Measurements from ENCODE around the gene POU6F2.
"Not testable (repeated sequence)": the region's sequence is repeated elsewhere in the genome, so short reads cannot be mapped to it uniquely, and the experiment has no call there.

Gene POU6F2

DNA sequence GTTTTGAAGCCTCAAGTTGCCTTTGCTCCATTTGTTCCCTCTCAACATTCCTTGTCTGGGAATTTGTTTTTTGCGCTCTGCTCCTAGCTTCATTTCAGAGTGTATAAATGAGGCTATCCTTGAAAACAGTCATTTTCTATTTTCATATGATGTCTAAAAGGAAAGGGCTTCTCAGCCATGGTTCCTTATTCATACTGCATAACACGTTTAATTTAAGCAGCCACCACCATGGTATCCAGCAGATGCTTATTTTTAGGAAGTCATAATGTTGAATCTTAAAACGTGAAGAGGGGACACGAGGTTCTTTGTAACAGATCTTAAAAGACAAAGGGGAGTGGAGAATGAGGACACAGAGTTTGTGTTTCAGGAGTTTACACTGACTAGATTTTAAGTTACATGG, 14.5 kb downstream of the POU6F2 start:
- no peak for DNase-seq (ENCODE audit: low read depth)

DNA sequence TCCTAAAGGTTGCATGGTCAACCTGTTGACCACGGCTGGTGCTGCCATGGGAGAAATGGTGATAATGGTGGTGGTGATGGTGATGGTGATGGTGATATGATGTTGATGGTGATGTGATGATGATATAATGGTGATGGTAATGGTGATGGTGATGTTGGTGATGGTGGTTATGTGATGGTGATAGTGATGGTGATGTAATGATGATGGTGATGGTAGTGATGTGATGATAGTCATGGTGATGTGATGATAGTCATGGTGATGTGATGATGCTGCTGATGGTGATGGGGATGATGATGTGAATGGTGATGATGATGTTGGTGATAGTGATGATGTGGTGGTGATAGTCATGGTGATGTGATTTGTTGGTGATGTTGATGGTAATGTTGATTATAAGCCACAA, 23.9 kb downstream of the POU6F2 start:
- no peak for DNase-seq (ENCODE audit: low read depth)

DNA sequence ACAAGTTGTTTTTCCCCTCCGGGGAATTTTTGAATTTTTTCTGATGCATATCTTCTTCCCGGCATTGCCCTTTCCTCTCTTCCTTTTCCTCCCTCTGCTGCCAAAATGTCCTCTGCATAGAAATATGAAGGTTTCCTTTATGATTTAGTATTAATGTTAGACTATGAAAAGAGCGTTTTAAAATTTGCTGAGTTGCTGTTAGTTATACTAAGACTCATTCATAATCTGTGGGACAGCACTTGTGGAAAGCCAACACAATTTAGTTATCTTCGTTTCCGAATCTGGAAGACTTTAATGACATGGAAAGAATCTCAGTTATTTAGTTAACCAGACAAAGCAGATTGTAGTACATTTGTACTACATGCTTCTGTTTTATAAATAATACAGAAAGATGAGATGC, 25.0 kb downstream of the POU6F2 start:
- DNase-seq (ENCODE audit: low read depth), result no peak

DNA sequence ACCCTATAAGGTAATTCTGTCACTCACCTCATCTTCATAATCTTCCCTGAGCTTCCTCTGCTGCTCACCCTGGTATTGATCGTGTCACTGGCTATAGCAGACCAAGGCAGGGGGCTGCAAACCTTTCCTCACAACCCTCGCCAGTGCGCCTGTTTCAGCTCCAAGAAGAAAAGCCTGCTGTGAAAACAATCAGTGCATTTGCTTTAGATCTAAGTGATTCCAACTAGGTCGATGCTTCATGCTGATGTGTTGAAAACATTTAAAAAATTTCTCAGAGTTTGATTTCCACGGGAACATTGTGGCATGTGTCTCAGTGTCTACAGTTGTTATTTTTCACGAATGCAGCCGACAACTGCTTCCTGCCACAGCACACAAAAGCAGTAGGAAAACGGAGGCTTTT, 27.3 kb downstream of the POU6F2 start:
- DNase-seq (ENCODE audit: low read depth), result no peak

DNA sequence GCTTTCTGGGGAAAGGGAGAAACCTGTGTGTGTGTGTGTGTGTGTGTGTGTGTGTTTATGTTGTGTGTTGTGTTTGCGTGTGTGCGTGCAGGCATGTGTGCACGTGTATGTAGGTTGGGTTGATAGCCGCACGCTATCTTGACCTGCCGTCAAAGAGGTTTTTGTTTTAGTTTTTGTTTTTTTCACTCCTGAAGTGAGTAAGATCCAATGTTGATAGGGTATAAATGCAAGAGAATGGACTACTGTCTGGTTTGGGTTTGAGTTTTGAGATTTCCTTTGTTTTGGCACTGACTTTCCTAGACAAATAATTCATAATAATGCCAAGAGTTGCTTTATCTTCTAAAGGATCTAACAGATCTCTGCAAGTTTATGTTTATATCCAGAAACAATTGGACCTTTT, 27.8 kb downstream of the POU6F2 start:
- DNase-seq (ENCODE audit: low read depth), result no peak

DNA sequence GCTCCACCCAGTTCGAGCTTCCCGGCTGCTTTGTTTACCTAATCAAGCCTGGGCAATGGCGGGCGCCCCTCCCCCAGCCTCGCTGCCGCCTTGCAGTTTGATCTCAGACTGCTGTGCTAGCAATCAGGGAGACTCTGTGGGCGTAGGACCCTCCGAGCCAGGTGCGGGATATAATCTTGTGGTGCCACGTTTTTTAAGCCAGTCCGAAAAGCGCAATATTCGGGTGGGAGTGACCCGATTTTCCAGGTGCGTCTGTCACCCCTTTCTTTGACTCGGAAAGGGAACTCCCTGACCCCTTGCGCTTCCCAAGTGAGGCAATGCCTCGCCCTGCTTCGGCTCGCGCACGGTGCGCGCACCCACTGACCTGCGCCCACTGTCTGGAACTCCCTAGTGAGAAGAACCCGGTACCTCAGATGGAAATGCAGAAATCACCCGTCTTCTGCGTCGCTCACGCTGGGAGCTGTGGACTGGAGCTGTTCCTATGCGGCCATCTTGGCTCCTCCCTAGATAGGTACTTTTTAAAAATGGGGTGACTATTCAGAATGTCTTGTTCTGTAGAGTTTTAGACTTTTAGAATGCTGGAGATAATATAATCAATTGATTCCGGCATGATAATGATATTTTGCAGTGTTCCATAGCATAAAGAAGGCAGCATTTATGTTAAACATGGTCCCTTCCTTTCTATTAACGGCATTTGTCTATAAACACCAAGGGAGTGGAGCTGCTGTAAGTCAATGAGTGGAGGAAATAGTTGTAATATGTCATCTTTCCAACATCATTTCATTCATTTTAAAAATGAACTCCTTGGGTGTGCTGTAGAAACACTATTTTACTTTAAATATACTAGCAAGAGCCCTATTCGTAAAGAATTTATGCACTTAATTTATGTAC, 35.6 kb downstream of the POU6F2 start:
- DNase-seq (ENCODE audit: low read depth), result not testable (repeated sequence)

DNA sequence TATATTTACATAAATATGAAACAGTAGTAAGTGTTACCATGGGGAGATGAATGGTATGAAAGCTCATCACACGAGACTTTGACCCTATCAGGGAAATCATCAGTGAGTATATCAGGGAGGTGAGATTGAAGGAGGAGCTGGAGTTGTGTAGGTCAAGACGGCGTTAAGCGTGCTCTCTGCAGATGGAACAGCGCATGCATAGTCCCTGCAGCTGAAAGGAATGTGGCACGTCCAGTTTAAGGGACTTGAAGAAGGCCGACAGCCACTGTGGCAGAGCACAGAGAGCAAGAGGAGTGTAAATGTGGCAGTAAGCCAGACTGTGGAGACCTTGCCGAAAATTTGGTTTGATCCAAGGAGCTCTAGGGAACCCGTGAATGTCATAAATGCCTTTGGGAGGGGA, 38.9 kb downstream of the POU6F2 start:
- DNase-seq (ENCODE audit: low read depth), result no peak

DNA sequence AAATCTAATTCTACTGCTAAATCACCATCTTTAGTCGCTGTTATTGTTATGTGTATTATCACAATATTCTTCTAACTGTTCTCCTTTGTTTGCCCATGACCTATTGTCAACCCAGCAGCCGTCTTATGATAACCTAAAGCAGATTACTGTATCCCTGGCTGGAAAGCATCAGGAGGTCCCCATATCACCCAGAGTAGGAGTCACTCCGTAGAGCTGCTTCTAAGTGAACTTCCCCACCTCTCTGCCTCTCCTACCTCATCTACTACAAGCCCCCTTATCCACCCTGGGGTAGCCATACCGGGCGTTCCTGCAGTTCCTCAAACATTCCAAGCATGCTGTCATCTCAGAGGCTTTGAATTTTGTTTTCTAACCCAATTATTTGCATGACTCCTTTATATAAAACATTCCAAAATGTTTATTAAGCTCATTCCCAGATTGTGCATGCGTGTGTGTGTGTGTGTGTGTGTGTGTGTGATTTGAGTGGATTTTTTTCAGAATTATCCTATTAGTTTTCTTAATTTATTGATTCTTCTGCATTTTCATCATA, 39.7 kb downstream of the POU6F2 start:
- no peak for DNase-seq (ENCODE audit: low read depth)

DNA sequence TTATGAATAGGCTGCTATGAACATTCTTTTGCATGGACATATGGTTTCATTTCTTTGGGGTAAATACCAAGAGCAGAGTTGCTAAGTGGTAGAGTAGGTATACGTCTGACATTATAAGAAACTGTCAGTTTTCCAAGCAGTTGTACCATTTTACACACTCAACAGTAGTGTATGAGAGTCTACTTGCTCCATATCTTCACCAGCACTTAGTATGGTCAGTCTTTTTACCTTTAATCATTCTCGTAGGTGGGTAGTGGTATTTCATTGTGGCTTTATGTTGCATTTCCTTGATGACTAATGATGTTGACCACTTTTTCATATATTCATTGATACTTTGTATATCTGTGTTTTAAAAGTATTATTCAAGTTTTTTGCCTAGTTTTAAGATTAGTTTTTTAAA, 45.1 kb downstream of the POU6F2 start:
- DNase-seq (ENCODE audit: low read depth), result no peak

DNA sequence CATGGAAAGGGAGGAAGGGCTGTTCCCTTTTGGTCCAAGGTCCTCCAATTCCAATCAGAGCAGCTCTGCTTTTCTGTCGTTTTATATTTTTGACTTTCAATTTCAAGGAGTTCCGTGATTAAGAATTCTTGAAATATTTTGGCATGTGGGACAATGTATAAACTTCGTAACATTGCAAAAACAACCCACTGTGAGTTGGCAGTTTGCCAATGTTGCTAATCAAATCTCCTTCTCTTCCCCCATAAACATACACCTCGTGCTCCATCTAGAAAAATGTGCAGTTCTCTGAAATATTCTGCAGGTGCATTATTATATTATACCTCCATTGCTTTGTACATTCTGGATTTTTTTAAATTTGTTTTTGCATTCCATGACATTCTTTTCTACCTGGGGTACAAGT, 49.8 kb downstream of the POU6F2 start:
- DNase-seq (ENCODE audit: low read depth), result no peak

DNA sequence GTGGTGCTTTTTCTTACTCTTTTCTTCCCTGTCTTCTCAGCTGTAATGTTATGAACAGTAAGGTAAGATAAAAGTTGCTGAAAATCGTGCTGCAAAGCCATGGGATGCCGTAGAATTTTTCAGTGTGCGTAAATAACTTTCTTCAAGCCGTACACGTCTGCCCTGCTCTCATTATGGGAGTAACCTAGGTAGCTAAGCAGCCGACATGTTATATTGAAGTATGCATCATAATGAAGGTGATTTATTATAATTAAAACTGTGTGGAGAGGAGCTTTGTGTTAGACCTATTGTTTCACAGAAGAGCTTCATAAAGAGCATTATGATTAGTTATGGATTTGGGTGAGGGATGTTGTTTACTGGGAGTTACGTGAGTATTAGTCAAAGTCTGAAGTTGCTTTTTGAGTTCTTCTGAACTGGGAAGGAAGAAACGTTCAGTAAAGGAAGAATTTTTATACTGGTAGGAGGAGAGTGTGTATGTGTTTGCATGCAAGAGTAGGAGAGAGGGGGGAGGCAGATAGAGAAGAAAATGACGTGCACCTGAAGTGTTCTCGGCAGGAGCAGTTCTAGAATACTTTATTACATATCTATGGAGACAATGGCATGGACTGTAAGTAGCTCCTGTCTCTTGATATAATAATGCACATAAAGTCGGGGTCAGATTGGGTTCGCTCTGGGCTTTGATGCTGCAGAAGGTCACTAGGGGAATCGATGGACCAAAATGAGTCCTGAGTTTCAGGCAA, 56.3 kb downstream of the POU6F2 start:
- DNase-seq (ENCODE audit: low read depth), result no peak

DNA sequence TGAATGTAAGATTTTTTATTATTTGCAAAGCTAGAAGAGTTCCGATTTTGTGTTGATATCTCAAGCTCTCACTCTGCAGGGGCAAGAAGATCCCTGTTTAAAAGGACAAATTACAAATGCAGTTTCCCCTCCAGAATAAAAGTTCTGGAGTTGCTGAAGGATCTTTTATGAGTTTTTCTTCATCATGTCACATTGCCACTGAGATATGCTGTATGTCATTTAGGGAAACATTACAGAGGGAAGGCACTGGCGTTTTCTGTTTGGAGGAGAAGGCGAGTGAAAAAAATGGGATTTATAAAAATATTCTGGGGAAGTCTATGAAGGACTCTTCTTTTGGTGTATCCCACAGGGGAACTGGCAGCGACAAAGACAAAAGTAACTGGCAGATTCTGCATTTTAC, 57.4 kb downstream of the POU6F2 start:
- DNase-seq (ENCODE audit: low read depth), result no peak

DNA sequence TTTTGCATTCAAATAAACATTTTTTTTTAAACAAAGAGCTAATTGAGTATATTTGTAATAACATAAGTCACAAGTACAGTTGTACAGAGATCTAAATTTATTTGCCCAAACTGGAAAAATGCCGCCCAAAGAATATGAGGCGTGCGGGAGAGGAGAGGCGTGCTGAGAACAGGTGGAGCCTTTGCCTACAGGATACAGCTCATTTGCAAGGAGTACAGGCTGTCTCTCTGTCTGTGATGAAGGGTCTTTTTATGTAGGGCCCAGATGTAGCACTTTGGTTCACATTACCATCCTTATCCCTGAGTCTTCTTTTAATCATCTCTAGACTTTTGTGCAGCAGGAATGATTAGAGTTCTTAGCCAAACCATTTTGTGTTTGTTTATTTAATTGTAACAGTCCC, 58.2 kb downstream of the POU6F2 start:
- DNase-seq (ENCODE audit: low read depth), result no peak

DNA sequence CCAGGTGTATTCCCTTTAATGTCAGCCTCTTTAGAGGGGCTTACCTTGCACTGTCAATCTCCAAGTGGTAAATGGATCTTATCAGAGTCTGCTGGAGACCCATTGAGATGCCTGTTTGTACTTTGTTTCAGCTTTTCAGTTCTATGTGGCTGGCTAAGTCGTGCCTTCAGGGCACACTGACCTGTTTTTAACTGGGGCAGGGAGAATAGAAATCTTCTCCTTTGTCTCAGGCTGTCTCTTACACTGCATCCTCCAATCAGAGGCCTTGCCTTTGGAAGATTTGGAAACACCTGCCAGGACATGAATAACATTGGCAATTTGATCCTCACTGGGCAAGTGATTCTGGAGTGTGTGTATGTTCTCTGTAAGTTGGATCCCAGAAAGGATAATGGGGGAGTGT, 65.0 kb downstream of the POU6F2 start:
- no peak for DNase-seq (ENCODE audit: low read depth)

DNA sequence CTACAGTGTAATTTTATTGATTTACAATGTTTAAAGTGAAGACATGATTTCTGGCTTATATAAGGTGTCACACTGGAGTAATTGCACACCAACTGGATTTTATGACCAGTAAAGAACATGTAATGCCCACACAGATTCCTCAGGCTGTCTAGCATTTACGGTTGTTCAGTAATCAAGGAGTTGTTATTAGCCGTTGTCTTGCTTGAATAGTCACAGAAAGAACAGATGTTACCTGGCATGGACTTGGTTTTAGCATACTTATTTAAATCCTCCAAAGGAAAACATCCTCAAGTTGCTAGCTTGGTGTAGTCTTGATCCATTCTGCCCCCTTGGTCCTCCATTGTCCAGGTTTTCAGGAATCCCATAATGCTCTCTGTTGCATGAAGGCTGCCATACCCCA, 65.8 kb downstream of the POU6F2 start:
- DNase-seq (ENCODE audit: low read depth), result no peak

DNA sequence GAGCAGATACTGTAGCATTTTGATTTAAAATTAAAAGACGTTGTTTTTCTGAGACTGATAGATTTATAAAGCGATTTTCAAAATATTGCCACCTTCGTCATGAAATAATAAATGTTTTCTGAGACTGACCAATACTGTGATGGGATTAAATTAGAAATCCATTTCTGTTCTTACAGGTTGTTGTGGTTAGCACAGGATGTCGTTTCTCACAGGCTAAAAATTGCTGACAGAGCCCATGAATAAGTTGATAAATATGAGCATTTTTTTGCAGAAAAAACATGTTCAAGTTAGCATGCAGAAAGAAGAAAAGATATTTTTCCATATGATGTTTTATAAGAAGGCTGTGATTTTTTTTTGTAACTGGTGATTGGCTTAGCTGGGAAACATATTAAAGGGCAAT, 66.8 kb downstream of the POU6F2 start:
- DNase-seq (ENCODE audit: low read depth), result no peak

DNA sequence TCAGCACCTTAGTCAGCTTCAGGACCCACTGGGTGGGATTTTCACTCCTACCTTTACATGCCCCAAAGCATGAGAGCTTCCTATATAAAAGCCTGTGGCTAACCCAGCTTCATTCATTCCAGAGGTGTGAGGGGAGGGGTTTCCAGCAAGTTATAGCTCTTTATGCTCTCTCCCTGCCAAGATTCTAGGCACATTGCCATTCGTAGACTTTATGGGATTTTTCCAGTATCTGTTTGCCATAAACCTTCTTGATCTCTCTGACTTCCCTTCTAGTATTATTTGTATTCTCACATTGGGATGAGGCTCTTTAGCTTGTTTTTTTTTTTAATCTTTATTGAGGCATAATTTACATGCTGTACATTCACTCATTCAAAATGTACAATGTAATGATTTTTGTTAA, 67.5 kb downstream of the POU6F2 start:
- DNase-seq (ENCODE audit: low read depth), result no peak

DNA sequence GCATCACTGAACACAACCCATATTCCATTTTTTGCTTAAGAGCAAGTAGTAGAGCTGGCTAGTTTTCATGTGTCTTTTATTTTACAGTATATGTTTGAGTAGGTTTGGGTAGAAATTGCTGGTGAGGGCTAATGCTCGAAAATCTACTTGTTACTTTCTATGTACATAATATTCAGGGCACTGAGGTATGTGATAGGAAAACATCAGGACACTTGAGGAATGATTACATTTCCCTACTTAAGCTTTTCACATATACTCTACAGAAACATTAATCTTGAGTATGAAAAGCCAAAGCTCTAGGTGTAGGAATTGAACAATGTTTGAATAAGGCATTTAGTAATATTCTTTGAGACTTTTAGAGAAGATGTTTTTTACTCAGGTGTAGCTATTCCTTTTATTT, 73.6 kb downstream of the POU6F2 start:
- DNase-seq (ENCODE audit: low read depth), result no peak

DNA sequence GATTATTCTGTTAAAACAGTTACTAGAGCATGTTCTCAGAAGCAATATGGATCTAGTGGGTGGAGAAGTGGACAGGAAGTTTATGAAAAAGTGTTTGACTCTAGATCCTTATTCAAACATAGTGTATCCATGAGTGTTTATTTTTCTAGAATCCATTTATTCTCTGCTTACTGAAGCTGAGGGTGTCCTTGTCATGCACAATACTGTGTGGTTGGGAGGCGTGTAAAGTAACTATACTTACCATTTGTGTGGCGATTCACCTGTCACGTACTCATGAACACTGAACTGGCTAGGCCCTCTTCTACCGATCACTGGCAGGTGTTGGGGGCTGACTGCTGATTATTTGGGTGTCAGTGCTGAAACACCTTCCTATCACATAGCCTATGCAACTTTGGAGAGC, 74.0 kb downstream of the POU6F2 start:
- DNase-seq (ENCODE audit: low read depth), result no peak

DNA sequence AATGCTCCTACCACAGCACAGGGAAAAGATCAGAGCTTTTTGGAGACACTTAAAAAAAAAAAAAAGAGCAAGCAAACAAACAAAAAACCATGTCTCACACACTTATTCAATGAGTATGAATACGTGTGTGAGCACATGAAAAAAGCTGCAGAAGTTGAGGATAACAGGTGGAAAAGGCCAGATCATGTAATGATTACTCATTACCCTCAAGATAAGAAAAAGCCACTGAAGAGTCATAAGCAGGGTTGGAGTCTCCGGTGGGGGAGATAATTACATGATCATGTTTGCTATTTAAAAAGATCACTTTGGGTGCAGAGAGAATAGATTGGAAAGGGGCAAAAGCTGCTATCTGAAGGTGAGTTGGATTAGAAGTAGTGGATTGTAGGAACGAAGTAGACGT, 77.0 kb downstream of the POU6F2 start:
- DNase-seq (ENCODE audit: low read depth), result no peak

DNA sequence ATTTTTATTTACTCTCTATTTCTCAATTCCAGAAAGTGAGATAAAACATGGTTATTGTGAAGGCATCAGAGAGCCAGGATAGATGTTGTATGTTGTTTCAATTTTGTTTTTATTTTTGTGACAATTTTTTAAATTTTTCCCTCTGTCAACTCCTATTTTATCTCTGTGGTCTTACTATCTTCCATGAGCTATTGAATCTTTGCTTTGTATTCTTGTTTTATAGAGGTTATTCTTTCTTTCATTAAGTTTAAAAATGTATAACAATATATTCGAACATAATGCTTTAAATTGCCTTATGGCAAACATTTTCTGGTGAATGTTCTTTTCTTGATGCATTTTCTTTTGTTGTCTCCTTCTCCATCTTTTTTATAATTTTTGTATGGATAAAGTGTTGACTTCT, 78.4 kb downstream of the POU6F2 start:
- DNase-seq (ENCODE audit: low read depth), result no peak

DNA sequence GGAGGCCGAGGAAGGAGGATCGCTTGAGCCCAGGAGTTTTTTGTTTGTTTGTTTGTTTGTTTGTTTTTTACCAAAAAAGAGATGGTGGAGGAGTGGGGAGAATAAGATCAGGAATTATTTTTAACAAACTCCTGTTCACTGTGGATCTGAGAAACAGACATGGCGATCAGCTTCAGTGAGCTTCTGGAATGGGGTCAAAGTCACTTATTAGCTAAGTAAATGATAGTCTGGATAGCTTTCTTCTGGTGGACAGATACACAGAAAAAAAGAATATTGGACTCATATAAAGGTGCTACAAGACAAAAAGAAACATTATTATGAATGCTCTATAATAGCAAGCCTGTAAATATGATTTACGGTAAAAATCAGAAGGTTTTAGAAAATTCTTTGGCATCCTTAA, 85.1 kb downstream of the POU6F2 start:
- no peak for DNase-seq (ENCODE audit: low read depth)

DNA sequence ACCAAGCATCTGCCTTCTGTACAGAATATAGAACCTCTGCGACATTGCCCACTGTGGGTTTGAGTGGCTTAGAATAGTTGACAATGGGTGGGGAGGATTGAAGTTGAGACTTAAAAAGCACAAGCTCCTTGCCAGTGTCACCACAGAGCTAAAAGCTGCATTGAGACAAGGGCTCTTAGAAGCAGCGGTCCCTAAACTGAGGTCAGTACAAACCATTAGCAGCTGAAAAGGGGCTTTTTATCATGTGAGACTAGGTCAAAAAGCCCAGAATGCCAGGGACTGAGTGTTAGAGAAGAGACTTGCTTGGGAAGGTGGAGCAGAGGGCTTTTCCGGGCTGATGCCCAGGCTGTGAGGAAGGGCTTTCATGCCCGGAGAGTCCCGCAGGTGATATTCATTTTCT, 91.3 kb downstream of the POU6F2 start:
- DNase-seq (ENCODE audit: low read depth), result no peak

Data from GM04503 (cell line).